GM19351 (cell line): ENCODE results near the gene EMC9.

Experiments used
- ATAC-seq: cut with Tn5 transposase; IDR thresholded peaks from one replicate; pipeline ENCODE4 v1.9.1; 2021; ENCODE audit warnings: mild to moderate bottlenecking, moderate library complexity; ENCODE audit not compliant: unreplicated experiment

Gene EMC9

DNA sequence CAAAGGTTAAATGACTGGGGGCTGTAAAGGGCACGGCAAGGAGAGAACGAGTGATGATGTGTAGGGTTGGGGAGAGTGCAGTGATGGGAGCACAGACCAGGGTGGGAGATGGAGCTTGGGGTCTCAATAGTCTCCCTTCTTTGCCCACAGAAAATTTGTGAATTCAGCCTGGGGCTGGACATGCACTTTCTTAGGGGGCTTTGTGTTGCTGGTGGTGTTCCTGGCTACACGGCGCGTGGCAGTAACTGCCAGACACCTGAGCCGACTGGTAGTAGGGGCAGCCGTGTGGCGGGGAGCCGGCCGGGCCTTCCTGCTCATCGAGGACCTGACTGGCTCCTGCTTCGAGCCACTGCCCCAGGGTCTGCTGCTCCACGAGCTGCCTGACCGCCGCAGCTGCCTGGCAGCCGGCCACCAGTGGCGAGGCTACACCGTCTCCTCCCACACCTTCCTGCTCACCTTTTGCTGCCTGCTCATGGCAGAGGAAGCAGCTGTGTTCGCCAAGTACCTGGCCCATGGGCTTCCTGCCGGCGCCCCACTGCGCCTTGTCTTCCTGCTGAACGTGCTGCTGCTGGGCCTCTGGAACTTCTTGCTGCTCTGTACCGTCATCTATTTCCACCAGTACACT, 9.2 kb downstream of the EMC9 start:
- no peak for ATAC-seq

DNA sequence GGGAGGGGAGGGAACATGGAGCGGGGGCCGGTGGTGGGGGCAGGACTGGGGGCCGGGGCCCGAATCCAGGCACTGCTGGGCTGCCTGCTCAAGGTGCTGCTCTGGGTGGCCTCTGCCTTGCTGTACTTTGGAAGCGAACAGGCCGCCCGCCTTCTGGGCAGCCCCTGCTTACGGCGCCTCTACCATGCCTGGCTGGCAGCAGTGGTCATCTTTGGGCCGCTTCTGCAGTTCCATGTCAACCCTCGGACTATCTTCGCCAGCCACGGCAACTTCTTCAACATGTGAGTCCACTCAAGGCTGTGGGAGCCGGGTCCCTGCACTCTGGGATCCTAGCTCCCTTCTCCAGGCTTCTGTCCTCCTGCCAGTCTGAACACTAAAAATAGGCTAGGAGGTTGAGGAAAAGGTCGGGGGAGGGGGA, 9.8 kb downstream of the EMC9 start:
- no peak for ATAC-seq

DNA sequence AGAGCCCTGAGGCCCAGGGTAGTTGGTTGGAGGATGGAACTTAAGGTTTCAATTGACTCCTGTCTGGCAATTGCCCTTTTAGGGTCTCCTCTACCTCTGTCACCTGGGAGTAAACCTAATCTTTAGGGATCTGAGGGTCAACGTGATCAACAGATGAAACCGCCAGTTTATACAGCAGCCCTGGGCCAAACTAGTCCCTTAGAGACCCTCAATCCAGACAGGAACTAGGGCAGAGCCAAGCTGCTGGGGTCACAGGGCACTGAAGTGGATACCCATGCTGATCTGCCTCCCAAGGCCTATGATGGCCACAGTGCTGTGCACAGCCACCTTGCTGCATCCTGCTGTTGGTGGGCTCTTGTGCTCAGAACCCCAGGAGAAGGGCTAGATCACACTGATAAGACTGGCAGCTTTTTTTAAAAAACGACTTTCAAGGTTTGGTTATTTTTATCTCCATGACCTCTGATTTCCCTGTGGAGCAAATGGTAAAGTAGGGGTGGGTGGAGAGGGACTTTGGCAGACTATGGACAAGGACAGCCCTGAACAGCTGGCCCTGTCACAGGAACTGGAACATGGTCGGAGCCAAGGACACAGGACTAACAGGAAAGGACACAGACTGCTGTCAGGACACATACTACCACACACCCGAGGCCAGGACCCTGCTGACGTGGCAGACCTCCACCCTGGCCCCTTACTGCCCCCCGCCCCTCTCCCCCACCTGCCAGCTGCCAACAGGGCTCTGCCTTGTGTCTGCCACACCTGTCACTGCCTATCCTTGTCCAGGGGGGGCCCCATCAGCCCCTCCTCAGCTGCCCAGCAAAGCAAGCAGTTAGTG, 10.5 kb downstream of the EMC9 start:
- ATAC-seq = no peak

DNA sequence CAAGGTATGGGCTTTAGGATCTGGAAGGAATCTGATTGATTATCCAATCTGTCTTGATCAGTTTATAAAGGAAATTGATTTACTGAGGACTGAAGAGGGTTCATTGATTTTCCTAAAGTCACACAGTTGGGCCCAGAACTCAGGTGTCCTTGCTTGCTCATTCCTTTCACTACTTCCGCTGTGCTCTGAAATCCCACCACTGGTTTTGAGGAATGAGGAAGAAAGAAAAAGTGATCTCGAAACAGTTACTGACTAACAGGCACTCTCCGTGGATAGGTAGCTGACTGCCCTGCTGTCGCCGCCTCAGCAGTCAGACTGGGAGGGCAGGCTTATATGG, 11.0 kb downstream of the EMC9 start, which contains the start of gene FITM1:
Gene FITM1 (plus strand): TSS at position 280 of the 337 bp plus-strand sequence. CDS start 905 bp downstream, outside the sequence.
- ATAC-seq = no peak

DNA sequence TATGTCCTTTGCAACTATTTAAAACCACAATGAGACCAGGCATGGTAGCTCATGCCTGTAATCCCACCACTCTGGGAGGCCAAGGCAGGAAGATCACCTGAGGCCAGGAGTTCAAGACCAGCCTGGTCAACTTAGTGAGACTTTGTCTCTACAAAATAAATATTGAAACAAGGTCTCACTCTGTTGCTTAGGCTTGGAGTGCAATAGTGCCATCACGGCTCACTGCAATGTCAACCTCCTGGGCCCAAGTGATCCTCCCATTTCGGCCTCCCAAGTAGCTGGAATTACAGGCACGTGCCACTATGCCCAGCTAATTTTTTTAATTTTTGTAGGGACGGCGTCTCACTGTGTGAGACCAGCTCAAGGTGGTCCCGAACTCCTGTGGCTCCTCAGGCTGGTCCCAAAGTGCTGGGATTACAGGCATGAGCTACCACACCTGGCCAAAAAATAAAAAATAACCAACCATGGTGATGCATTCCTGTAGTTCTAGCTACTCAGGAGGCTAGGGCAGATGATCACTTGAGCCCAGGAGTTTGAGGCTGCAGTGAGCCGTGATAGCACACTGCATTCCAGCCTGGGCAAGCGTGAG, 11.9 kb downstream of the EMC9 start:
- ATAC-seq = no peak

DNA sequence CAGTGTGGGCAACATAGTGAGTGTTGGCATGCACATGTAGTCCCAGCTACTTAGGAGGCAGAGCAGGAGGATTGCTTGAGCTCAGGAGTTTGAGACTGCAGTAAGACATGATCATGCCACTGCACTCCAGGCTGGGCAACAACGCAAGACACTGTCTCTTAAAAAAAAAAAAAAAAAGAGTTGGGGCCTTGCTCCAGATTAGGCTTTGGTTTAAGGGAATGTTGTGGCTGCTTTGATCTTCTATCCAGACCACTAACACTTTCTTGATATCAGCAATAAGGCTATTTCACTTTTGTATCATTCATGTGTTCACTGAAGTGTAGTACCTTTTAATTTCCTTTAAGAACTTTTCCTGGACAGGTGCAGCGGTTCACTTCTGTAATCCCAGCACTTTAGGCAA, 13.7 kb downstream of the EMC9 start:
- ATAC-seq = no peak

DNA sequence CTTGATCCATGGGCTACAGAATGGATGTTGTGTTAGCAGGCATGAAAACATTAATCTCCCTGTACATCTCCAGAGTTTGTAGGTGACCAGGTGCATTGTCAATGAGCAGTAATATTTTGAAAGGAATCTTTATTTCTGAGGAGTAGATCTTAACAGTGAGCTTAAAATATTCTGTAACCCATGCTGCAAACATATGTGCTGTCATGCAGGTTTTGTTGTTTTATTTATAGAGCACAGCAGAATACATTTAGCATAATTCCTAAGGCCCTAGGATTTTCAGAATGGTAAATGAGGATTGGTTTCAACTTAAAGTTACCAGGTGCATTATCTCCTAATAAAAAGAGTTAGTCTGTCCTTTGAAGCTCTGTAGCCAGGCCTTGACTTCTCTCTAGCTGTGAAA, 14.5 kb downstream of the EMC9 start:
- no peak for ATAC-seq

DNA sequence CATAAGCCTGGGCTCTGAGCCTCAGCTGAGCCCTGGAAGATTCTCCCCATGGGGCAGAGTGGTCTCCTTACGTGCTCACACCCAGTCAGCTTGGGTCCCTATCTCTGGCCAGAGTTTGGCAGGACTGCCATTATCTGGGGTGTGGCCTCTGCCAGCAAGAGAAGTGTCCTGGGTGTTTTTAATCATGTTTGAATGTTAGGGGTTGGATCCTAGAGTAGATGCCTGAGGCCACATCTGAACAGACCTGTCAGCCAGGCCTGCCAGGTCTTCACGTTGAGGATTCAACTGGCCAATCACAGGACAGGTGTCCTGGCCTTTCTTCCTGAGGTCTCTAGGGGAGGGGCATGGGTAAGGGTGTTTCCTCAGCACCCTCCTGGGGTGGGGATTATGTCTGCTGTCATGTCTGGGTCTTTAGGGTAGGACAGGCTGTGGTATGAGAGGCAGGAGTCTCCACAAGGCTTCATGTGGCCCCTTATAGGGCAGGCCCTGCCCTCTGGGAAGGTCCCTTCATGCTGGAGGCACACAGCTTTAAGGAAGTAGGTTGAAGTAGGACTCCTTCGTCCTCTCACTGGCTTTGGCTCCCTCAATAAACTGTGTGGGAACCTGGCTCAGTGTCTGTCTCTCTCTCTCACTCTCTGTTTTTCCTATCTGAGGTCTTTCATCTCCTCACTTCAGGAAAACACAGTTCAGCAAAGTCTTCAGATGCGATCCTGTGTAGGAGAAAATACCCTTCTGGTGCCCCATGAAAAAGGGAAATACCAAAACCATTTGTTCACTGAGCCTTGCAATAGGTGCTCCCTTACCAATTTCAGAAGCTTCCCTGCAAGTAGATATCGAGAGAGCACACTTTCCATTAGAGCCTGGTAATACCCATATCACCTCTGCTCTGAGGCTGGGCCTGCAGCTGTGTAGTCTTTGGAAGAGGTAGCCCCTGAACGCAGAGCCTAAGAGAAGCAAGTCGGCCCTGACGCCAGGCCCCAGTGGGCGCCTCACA, 17.7 kb downstream of the EMC9 start:
- peak; percentile 44 for ATAC-seq

DNA sequence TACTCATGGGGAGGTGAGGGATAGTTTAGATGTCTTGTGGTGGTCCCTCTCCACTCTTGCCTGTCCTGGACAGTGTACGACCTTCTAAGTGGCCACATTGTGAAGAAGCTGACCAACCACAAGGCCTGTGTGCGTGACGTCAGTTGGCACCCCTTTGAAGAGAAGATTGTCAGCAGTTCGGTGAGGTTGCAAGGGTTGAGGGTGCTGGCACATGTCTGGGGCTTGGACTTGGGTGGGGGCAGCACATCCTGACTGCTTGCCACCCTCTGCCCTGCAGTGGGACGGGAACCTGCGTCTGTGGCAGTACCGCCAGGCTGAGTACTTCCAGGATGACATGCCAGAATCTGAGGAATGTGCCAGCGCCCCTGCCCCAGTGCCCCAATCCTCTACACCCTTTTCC, 18.5 kb downstream of the EMC9 start:
- ATAC-seq = no peak

DNA sequence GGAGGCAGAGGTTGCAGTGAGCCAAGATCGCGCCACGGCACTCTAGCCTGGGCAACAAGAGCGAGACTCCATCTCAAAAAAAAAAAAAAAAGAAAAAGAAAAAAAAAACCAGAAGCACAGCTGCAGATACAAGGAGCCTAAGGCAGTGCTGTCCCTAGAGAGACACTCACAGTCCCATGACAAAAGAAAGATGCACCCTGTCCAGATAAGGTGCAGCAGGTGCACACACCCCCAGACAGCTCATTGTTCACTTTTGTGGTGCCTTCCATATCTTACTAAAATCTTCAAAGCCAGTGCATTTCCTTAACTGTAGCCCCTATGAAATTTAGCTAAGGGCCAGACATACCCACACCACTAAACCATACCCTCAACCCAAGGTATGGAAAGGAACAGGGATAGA, 19.0 kb downstream of the EMC9 start:
- no peak for ATAC-seq

DNA sequence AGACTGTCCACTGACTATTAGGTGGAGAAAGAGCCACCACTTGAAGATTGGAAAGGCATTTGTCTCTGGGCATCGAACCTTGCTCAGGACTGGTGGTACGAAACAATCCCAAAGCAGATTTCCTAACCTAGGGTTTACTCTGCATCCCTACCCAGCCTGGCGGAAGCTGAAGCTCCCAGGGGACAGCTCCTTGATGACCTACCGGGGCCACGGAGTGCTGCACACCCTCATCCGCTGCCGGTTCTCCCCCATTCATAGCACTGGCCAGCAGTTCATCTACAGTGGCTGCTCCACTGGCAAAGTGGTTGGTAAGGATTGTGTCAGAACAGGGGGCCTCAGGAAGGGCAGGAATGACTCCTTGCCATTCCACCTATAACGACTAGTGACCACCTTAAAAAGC, 20.2 kb downstream of the EMC9 start:
- ATAC-seq = no peak

DNA sequence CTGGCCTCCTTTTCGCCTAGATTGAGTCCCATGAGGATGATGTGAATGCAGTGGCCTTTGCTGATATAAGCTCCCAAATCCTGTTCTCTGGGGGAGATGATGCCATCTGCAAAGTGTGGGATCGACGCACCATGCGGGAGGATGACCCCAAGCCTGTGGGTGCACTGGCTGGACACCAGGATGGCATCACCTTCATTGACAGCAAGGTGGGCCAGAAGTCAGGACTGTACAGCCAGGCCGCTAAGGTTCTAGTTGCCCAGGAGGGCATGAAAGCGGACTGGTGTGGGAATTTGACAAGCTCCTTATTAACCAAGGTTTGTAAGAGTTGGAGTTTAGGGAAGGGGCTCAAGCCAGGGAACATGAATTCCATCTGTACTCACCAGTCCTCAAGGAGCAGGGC, 21.7 kb downstream of the EMC9 start:
- ATAC-seq = no peak

DNA sequence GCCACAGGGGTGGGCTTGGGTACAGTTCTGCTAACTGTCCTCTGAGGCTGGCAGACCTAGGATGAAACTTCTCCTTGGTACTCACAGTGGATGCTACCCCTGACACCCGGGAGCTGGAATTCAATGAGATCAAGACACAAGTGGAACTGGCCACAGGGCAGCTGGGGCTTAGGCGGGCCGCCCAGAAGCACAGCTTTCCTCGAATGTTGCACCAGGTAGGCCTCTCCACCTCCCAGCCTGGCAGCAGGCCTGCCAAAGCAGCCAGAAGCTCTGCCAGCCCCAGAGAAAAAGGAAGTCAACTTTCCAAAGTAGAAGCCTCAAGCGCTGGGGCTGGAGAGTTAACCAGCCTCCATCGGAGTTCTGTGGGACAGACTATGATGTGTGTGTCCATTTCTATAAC, 24.2 kb downstream of the EMC9 start:
- ATAC-seq = no peak

DNA sequence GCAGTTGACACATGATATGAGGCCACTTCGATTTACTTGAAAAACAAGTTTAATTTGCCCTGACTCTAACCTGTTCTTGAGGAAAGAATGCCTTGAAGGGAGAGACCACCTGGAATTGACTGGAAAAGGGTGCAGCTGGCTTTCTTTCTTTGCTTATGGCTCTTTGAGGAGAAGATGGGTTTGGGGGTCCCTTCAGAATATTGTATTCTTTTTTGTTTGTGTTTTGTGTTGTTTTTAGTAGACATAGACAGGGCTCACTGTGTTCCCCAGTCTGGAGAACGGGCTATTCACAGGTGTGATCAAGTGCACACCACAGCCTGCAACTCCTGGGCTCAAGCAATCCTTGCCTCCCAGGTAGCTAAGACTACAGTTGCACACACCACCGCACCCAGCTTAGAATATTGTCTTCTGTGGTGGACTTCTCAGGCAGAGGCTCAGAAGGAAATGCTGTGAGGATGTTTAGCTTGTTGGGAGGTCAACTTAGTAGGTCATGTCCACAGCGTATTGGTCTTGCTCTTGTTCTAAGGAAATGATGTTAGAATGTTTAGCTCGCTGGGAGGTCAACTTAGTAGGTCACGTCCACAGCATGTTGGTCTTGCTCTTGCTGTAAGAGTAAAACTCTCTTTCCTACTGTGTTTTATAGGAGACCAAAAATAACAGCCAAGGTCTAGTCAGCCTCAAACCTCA, 25.1 kb downstream of the EMC9 start:
- ATAC-seq = no peak

DNA sequence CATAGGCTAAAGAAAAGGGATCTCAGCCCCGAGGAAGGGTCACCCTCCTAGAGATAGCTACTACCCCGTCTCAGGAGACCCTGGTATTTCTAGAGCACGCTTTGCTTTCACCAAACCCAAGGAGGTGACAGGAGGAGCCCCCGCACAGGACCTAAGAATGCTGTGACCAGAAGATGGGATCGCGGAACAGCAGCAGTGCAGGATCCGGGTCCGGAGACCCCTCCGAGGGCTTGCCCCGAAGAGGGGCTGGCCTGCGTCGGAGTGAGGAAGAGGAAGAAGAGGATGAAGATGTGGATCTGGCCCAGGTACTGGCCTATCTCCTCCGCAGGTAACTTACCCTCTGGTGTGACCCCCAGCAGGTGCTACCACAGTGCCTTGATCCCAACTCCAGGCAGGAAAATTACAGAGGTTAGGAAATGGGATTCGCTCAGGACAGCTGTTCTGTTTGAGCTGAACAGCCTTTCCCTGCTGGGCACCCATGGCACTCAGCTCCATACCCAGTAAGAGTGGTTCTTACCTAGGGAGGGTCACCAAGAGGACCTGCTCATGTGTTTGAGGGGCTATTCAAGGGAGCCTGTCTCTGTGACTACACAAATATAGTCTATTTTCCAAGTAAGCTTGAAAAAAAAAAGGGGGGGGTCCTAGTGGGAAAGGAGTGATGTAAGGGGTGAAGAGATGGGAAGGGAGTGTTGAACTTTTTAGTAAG, 25.8 kb downstream of the EMC9 start:
- no peak for ATAC-seq

DNA sequence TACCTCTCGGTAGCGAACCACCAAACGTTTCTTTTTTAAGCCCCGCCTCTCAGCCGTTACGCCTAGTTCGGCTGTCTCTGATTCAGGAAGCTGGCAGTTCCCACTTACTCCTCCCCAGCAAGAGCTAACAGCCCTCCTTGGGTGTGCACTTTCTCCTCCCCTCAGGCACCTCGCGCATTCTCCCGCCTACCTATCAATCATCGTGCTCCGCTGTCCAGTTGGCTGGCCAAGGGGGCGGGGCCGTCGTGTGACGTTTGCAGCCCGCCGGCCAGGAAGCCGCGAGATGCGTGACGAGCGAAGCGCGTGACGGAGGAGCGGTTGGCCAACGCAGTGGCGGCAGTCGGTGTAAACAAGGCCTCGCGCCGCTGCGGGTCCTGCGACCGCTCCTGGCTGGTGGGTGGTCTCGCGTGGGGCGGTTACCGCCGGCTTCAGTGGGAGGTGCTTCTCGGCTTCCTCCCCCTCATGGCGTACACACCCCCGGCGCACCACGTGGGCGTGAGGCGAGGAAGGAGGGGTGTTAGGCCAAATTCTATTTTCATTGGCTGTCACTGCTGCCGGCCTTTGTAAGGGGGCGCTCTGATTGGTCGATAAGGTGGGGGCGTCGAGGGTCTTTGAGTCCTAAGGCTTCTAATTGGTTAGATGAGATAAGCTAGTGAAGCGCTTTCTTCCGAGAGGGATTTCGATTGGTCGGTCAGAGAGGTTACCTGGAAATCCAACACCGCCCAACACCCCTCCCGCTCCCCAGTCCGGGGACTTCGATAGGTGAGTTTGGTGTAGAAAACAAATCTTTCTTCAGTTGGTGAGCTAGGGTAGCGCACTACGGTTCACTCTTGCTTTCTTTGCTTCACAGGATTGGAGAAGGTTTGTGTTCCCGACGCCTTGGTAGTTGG, 26.6 kb downstream of the EMC9 start, which contains the start of the genes DCAF11 and NRL:
Gene DCAF11 (plus strand): TSS at position 246 of the 890 bp plus-strand sequence. CDS start 818 bp downstream, outside the sequence.
Gene NRL (minus strand): TSS at position 418 of the 890 bp plus-strand sequence. CDS start 32,101 bp downstream, outside the sequence.
- peak; percentile 83 for ATAC-seq

DNA sequence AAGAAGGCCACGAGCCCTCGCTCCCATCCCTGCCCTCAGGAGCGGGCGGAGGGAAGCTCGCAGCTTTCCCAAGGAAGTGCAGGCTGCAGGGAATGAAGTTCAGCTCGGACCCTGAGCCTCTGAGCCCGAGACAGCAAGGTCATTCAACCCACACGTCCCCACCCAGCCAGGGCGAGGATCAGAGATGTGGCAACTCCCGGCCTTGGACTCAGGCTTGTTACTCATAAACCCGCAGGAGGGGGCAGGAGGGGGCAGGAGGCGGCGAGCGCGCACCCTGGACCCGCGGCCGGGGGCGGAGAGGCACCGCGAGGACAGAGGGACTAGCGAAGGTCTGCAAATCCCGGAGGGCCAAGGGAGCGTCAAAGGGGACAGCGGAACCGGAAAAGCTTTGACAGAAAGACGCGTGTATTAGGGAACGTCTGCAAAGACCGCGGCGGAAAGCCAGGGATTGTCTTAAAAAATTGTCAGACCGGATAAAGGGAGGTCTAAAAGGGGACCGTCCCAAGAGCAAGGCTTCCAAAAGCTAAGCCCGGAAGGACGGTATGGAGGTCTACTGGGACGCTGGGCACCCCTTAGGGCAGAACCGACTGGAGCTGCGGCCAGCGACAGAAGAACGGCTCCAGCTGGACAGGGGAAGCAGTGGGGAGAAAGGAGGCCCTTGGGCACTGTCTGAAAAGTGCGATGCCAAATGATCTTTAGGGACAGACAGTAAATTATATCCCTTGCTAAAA, 27.4 kb downstream of the EMC9 start:
- peak; percentile 27 for ATAC-seq

DNA sequence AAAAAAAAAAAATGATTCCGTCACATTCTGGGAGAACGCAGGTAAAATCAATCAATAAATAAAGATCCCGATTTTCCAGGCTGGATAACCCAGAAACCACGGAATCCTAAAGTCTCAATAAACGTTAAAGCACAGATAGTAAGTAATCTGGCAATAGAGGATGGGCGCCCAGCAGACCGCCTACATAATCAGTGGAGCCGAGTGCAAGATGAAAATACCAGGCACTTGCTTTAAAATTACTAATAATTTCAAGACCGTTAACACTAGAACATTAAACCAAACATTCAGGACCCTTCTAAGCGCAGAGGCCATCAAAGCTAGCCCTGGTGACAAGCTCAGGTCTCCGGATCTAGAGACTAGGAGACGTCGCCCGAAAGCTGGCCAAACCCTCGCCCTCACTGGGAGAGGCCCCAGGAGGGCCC, 28.0 kb downstream of the EMC9 start:
- no peak for ATAC-seq
